ENCODE data around the gene SEC23B. TPM values are rescaled to one million over a fixed set of nuclear protein-coding genes. Genes with fewer than 3 reads are reported as not detected.
A peak's percentile ranks its signal among the peaks of the same experiment; 100 is the strongest.

Gene SEC23B
- total and polyA plus RNA-seq, 2 of the 13 experiments (the other 11 are each of a cell fraction or from before 2014, with no cell fraction given): 114 to 120 TPM

GRCh38 chr20:18533978-18534644, 26.4 kb downstream of the SEC23B start (continued):
- TF ChIP-seq BCL6 (CRISPR knock-in tag; IDR thresholded peaks at IDR 0.05) (peak; percentile 60; the same call in 1 of the 2 replicates), NFYB (CRISPR knock-in tag; IDR thresholded peaks at IDR 0.05) (no peak), SAP130 (CRISPR knock-in tag; IDR thresholded peaks at IDR 0.05; ENCODE audit: low read depth) (peak; percentile 50; the same call in 1 of the 2 replicates), ZNF343 (CRISPR knock-in tag; IDR thresholded peaks at IDR 0.05) (no peak), ZNF331 (CRISPR knock-in tag; IDR thresholded peaks at IDR 0.05) (no peak), ZNF407 (CRISPR knock-in tag; IDR thresholded peaks at IDR 0.05; ENCODE audit: not compliant biosample characterization) (no peak), HIVEP1 (CRISPR knock-in tag; IDR thresholded peaks at IDR 0.05) (no peak), NFRKB (IDR thresholded peaks at IDR 0.05) (no peak), ZNF431 (CRISPR knock-in tag; IDR thresholded peaks at IDR 0.05; ENCODE audit: borderline replicate concordance, low read depth) (no peak), ZMYM2 (CRISPR knock-in tag; IDR thresholded peaks at IDR 0.05) (no peak), MIER2 (CRISPR knock-in tag; IDR thresholded peaks at IDR 0.05) (no peak), ATM (IDR thresholded peaks at IDR 0.05; ENCODE audit: borderline replicate concordance) (no peak), ZNF136 (CRISPR knock-in tag; IDR thresholded peaks at IDR 0.05; ENCODE audit: low read depth) (no peak), ZNF512 (CRISPR knock-in tag; IDR thresholded peaks at IDR 0.05) (no peak), FOXO4 (CRISPR knock-in tag; conservative IDR thresholded peaks at IDR 0.05) (no peak)
- TF ChIP-seq, protein P1, sequence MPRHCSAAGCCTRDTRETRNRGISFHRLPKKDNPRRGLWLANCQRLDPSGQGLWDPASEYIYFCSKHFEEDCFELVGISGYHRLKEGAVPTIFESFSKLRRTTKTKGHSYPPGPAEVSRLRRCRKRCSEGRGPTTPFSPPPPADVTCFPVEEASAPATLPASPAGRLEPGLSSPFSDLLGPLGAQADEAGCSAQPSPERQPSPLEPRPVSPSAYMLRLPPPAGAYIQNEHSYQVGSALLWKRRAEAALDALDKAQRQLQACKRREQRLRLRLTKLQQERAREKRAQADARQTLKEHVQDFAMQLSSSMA (CRISPR knock-in tag; IDR thresholded peaks at IDR 0.05): no peak
- TF ChIP-seq, protein P2, sequence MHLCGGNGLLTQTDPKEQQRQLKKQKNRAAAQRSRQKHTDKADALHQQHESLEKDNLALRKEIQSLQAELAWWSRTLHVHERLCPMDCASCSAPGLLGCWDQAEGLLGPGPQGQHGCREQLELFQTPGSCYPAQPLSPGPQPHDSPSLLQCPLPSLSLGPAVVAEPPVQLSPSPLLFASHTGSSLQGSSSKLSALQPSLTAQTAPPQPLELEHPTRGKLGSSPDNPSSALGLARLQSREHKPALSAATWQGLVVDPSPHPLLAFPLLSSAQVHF (CRISPR knock-in tag; IDR thresholded peaks at IDR 0.05): no peak
